ENCODE measurements around the gene RNASEL. TPM values are rescaled to one million over a fixed set of nuclear protein-coding genes. Genes with fewer than 3 reads are reported as not detected.

Gene RNASEL
- total and polyA plus RNA-seq, 5 donors from 2014 or later: 6.2 to 10.5 (median 9.1) TPM

DNA sequence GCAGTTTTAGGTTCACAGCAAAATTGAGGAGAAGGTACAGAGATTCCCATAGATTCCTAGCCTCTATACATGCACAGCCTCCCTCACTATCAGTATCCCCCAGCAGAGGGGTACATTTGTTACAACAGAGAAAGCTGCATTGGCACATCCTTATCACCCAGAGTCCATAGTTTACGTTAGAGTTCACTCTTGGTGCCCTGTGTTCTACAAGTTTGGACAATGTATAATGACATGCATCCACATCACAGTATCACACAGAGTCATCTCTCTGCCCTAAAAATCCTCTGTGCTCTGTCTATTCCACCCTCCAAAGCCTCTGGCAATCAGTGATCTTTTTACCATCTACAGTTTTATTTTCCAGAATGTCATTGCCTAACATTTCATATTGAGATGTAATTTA is 37.5 kb upstream of the RNASEL start:
- H3K36me3 ChIP-seq (ENCODE audit: control insufficient read depth, insufficient read depth, low read length): no peaks in the 10 kb centered on the region
- H3K27me3 Mint-ChIP-seq: no peaks in the 10 kb centered on the region
- H3K4me3 Mint-ChIP-seq: no peak overlapping the region
- no peaks in the 10 kb centered on the region for H3K27me3 ChIP-seq (ENCODE audit: control insufficient read depth, insufficient read depth, low read length)
- peaks cover 14% of the 10 kb centered on the region for H3K4me1 ChIP-seq (ENCODE audit: control insufficient read depth, insufficient read depth, low read length, poor library complexity, severe bottlenecking)
- no peak for ATAC-seq (ENCODE audit: low read depth in 2 of 2)
- H3K4me1 Mint-ChIP-seq: peaks cover 27 to 33% (median 30%) of the 10 kb centered on the region in 4 donors
- no peak overlapping the region for H3K27ac Mint-ChIP-seq
- H3K9me3 ChIP-seq (ENCODE audit: control insufficient read depth in 2 of 2, low read length in 2 of 2): no peaks in the 10 kb centered on the region
- no peak overlapping the region for H3K4me3 ChIP-seq (ENCODE audit: low read depth, low read length)
- DNase-seq: no peak
- H3K9me3 Mint-ChIP-seq: no peaks in the 10 kb centered on the region
- H3K27ac ChIP-seq (ENCODE audit: insufficient read depth, low read length, poor library complexity, severe bottlenecking): no peak overlapping the region
- no peaks in the 10 kb centered on the region for H3K36me3 Mint-ChIP-seq

GRCh38 chr1:182625719-182626504 is 36.9 kb upstream of the RNASEL start:
- H3K4me1 ChIP-seq (ENCODE audit: control insufficient read depth, insufficient read depth, low read length, poor library complexity, severe bottlenecking): peaks cover 14% of the 10 kb centered on the region
- H3K27me3 Mint-ChIP-seq: no peaks in the 10 kb centered on the region
- H3K9me3 Mint-ChIP-seq: peaks cover 0 to 4% (median 0%) of the 10 kb centered on the region in 7 donors
- no peak overlapping the region for H3K27ac ChIP-seq (ENCODE audit: insufficient read depth, low read length, poor library complexity, severe bottlenecking)
- H3K4me1 Mint-ChIP-seq: peaks cover 23 to 31% (median 28%) of the 10 kb centered on the region in 4 donors
- H3K9me3 ChIP-seq (ENCODE audit: control insufficient read depth in 2 of 2, low read length in 2 of 2): peaks cover 0 to 3% of the 10 kb centered on the region in 2 experiments
- ATAC-seq (ENCODE audit: low read depth in 2 of 2): no peak
- DNase-seq: no peak
- H3K4me3 Mint-ChIP-seq: no peak overlapping the region
- no peaks in the 10 kb centered on the region for H3K36me3 Mint-ChIP-seq
- H3K36me3 ChIP-seq (ENCODE audit: control insufficient read depth, insufficient read depth, low read length): no peaks in the 10 kb centered on the region
- H3K27me3 ChIP-seq (ENCODE audit: control insufficient read depth, insufficient read depth, low read length): no peaks in the 10 kb centered on the region
- H3K4me3 ChIP-seq (ENCODE audit: low read depth, low read length): no peak overlapping the region
- peak overlapping the region in 1 of 3 donors; percentile 33 for H3K27ac Mint-ChIP-seq

GRCh38 chr1:182625024-182625423 is 36.0 kb upstream of the RNASEL start:
- Histone ChIP-seq H3K4me1 (ENCODE audit: control insufficient read depth, insufficient read depth, low read length, poor library complexity, severe bottlenecking) (peaks cover 10% of the 10 kb centered on the region), H3K4me3 (ENCODE audit: low read depth, low read length) (no peak overlapping the region), H3K27me3 (ENCODE audit: control insufficient read depth, insufficient read depth, low read length) (no peaks in the 10 kb centered on the region), H3K36me3 (ENCODE audit: control insufficient read depth, insufficient read depth, low read length) (no peaks in the 10 kb centered on the region), H3K27ac (ENCODE audit: insufficient read depth, low read length, poor library complexity, severe bottlenecking) (no peak overlapping the region), H3K9me3 (ENCODE audit: control insufficient read depth in 2 of 2, low read length in 2 of 2) (peaks cover 0 to 7% of the 10 kb centered on the region in 2 experiments)
- H3K9me3 Mint-ChIP-seq: peaks cover 0 to 9% (median 2%) of the 10 kb centered on the region in 7 donors
- no peaks in the 10 kb centered on the region for H3K27me3 Mint-ChIP-seq
- H3K36me3 Mint-ChIP-seq: no peaks in the 10 kb centered on the region
- peak overlapping the region; percentile 23 to 65 (median 33) for H3K27ac Mint-ChIP-seq
- H3K4me1 Mint-ChIP-seq: peaks cover 17 to 30% (median 24%) of the 10 kb centered on the region in 4 donors
- H3K4me3 Mint-ChIP-seq: no peak overlapping the region
- ATAC-seq (ENCODE audit: low read depth in 2 of 2): no peak
- DNase-seq: no peak

- DNase-seq (no peak), ATAC-seq (ENCODE audit: low read depth in 2 of 2) (no peak)
- H3K36me3 ChIP-seq (ENCODE audit: control insufficient read depth, insufficient read depth, low read length): no peaks in the 10 kb centered on the region
- no peak overlapping the region for H3K4me3 ChIP-seq (ENCODE audit: low read depth, low read length)
- H3K4me1 ChIP-seq (ENCODE audit: control insufficient read depth, insufficient read depth, low read length, poor library complexity, severe bottlenecking): peaks cover 6% of the 10 kb centered on the region
- no peaks in the 10 kb centered on the region for H3K27me3 ChIP-seq (ENCODE audit: control insufficient read depth, insufficient read depth, low read length)
- H3K27ac ChIP-seq (ENCODE audit: insufficient read depth, low read length, poor library complexity, severe bottlenecking): no peak overlapping the region
- peaks cover 12 to 25% (median 19%) of the 10 kb centered on the region in 4 donors for H3K4me1 Mint-ChIP-seq
- H3K36me3 Mint-ChIP-seq: no peaks in the 10 kb centered on the region
- H3K4me3 Mint-ChIP-seq: no peak overlapping the region
- peaks cover 0 to 9% (median 2%) of the 10 kb centered on the region in 7 donors for H3K9me3 Mint-ChIP-seq
- no peak overlapping the region for H3K27ac Mint-ChIP-seq
- peaks cover 0 to 7% of the 10 kb centered on the region in 2 experiments for H3K9me3 ChIP-seq (ENCODE audit: control insufficient read depth in 2 of 2, low read length in 2 of 2)
- H3K27me3 Mint-ChIP-seq: no peaks in the 10 kb centered on the region
Observed at GRCh38 chr1:182624577-182624976, 35.5 kb upstream of the RNASEL start.

DNA sequence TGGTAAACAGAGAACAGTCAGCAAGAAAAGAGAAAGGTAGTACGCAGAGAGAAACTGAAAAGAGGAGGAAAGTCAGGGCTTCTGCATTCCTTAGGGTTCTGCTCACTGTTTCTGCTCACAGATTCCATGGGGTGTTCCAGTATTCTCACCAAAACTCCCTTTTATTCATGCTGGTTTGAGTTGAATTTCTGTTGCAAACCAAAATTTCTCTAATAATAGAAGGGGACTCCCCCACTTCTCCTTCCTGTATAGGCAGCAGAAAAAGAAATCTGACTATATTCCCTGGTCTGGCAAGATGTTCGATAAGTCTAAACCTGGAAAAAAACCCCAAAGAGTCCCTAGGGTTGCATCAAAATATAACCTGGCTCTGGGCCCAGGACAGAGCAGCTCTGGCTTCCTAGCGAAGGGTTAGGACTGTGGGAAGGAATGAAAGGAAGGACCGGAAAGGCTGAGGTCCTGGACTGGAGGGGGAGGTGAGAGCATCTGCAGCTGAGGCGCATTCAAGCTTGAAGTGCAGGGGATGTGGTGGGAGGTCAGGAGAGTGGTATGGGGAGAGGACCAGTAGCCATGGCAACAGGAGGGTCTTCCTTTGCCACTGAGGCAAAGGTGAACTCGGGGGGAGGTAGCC is 34.0 kb upstream of the RNASEL start:
- no peaks in the 10 kb centered on the region for H3K27me3 Mint-ChIP-seq
- Histone ChIP-seq H3K27me3 (ENCODE audit: control insufficient read depth, insufficient read depth, low read length) (no peaks in the 10 kb centered on the region), H3K9me3 (ENCODE audit: control insufficient read depth in 2 of 2, low read length in 2 of 2) (peaks cover 0 to 7% of the 10 kb centered on the region in 2 experiments), H3K27ac (ENCODE audit: insufficient read depth, low read length, poor library complexity, severe bottlenecking) (no peak overlapping the region), H3K36me3 (ENCODE audit: control insufficient read depth, insufficient read depth, low read length) (no peaks in the 10 kb centered on the region), H3K4me3 (ENCODE audit: low read depth, low read length) (no peak overlapping the region), H3K4me1 (ENCODE audit: control insufficient read depth, insufficient read depth, low read length, poor library complexity, severe bottlenecking) (no peaks in the 10 kb centered on the region)
- peaks cover 6 to 20% (median 14%) of the 10 kb centered on the region in 4 donors for H3K4me1 Mint-ChIP-seq
- H3K4me3 Mint-ChIP-seq: no peak overlapping the region
- H3K9me3 Mint-ChIP-seq: peaks cover 0 to 9% (median 3%) of the 10 kb centered on the region in 7 donors
- H3K27ac Mint-ChIP-seq: no peak overlapping the region
- peaks cover 4% of the 10 kb centered on the region for H3K36me3 Mint-ChIP-seq
- DNase-seq: no peak
- no peak for ATAC-seq (ENCODE audit: low read depth in 2 of 2)

- H3K4me3 ChIP-seq (ENCODE audit: low read depth, low read length): no peak overlapping the region
- no peak overlapping the region for H3K27ac ChIP-seq (ENCODE audit: insufficient read depth, low read length, poor library complexity, severe bottlenecking)
- Mint-ChIP-seq H3K4me1 (peaks cover 9 to 29% (median 19%) of the 10 kb centered on the region in 4 donors), H3K4me3 (no peak overlapping the region), H3K9me3 (peaks cover 0 to 9% (median 3%) of the 10 kb centered on the region in 7 donors), H3K27me3 (peaks cover 5% of the 10 kb centered on the region), H3K36me3 (peaks cover 4% of the 10 kb centered on the region), H3K27ac (no peak overlapping the region)
- H3K9me3 ChIP-seq (ENCODE audit: control insufficient read depth in 2 of 2, low read length in 2 of 2): peaks cover 0 to 7% of the 10 kb centered on the region in 2 experiments
- no peaks in the 10 kb centered on the region for H3K36me3 ChIP-seq (ENCODE audit: control insufficient read depth, insufficient read depth, low read length)
- DNase-seq (no peak), ATAC-seq (ENCODE audit: low read depth in 2 of 2) (no peak)
- no peaks in the 10 kb centered on the region for H3K27me3 ChIP-seq (ENCODE audit: control insufficient read depth, insufficient read depth, low read length)
- peaks cover 2% of the 10 kb centered on the region for H3K4me1 ChIP-seq (ENCODE audit: control insufficient read depth, insufficient read depth, low read length, poor library complexity, severe bottlenecking)
Observed at GRCh38 chr1:182621906-182622305, 32.9 kb upstream of the RNASEL start.

GRCh38 chr1:182620924-182621585 is 32.0 kb upstream of the RNASEL start:
- H3K9me3 Mint-ChIP-seq: peaks cover 0 to 9% (median 3%) of the 10 kb centered on the region in 7 donors

More at GRCh38 chr1:182620924-182621585, 32.0 kb upstream of the RNASEL start:
- no peak overlapping the region for H3K27ac Mint-ChIP-seq
- no peaks in the 10 kb centered on the region for H3K36me3 ChIP-seq (ENCODE audit: control insufficient read depth, insufficient read depth, low read length)
- peak overlapping the region in 1 of 4 donors; percentile 31 for H3K4me3 Mint-ChIP-seq
- no peaks in the 10 kb centered on the region for H3K27me3 ChIP-seq (ENCODE audit: control insufficient read depth, insufficient read depth, low read length)
- peaks cover 10% of the 10 kb centered on the region for H3K4me1 ChIP-seq (ENCODE audit: control insufficient read depth, insufficient read depth, low read length, poor library complexity, severe bottlenecking)
- peaks cover 4% of the 10 kb centered on the region for H3K36me3 Mint-ChIP-seq
- H3K4me3 ChIP-seq (ENCODE audit: low read depth, low read length): no peak overlapping the region
- H3K9me3 ChIP-seq (ENCODE audit: control insufficient read depth in 2 of 2, low read length in 2 of 2): peaks cover 0 to 7% of the 10 kb centered on the region in 2 experiments
- DNase-seq (no peak), ATAC-seq (ENCODE audit: low read depth in 2 of 2) (no peak)
- no peak overlapping the region for H3K27ac ChIP-seq (ENCODE audit: insufficient read depth, low read length, poor library complexity, severe bottlenecking)
- H3K27me3 Mint-ChIP-seq: peaks cover 8% of the 10 kb centered on the region
- peaks cover 17 to 37% (median 25%) of the 10 kb centered on the region in 4 donors for H3K4me1 Mint-ChIP-seq
